Fibroblast of skin of left quadriceps (primary cell): Measurements from ENCODE around the gene RNF169.

Experiments
- DNase-seq, 2 experiments: peaks; one replicate each; pipeline ENCODE4 v3.0.0-alpha.2; 2013; ENCODE audit warnings: low read depth in 2 of 2

RNF169 gene, protein sequence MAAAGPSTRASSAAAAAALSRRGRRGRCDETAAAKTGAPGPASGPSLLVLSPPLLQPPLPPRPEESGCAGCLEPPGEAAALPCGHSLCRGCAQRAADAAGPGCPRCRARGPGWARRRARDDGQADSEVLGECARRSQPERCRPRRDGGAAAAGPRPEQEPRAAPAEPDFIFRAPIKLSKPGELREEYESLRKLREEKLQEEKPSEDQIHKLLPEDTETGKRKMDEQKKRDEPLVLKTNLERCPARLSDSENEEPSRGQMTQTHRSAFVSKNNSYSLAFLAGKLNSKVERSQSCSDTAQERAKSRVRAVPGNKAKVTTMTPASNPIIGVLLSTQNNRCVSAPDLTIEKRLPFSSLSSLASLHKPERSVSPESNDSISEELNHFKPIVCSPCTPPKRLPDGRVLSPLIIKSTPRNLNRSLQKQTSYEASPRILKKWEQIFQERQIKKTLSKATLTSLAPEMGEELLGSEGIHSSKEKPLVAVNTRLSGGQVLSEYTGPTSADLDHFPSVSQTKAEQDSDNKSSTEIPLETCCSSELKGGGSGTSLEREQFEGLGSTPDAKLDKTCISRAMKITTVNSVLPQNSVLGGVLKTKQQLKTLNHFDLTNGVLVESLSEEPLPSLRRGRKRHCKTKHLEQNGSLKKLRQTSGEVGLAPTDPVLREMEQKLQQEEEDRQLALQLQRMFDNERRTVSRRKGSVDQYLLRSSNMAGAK

DNA sequence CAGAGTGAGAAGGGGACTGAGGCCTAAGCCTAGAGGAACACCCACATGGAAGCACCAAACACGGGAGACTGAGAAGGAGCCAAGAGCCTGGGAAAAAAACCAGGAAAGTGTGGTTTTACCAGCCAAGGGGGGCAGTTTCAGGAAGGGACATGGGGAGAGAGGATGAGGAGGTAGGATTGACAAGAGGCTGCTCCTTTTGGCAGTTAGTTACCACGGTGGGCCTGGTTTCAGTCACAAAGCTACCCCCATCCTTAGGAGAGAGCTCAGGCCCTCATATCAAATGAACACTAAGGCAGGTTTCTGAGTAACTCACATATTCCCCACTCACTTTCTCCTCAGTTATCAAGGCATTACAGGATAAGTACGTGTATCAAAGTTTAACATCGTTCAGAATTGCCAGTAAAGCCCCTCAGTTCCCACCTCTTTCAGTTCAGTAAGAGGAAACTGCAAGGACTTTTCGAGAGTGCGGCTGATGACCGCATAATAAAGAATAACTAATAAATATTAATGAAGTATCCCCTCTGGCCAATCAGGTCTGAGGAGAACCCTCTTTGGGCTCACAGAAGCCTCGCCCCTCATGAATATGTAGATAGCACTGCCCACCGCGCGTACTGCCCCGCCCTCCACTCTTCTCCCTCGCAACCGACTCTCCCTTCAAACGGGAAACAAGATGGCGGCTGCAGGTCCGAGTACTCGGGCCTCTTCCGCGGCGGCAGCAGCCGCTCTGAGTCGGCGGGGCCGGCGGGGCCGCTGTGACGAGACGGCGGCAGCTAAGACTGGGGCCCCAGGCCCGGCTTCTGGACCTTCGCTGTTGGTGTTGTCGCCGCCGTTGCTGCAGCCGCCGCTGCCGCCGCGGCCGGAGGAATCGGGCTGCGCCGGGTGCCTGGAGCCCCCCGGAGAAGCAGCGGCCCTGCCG, at the start of gene RNF169:
TSS of gene RNF169 (plus strand) at position 639 of the 916 bp plus-strand sequence. CDS start at position 671, 32 bp downstream.
- DNase-seq, result peak; percentile 89

DNA sequence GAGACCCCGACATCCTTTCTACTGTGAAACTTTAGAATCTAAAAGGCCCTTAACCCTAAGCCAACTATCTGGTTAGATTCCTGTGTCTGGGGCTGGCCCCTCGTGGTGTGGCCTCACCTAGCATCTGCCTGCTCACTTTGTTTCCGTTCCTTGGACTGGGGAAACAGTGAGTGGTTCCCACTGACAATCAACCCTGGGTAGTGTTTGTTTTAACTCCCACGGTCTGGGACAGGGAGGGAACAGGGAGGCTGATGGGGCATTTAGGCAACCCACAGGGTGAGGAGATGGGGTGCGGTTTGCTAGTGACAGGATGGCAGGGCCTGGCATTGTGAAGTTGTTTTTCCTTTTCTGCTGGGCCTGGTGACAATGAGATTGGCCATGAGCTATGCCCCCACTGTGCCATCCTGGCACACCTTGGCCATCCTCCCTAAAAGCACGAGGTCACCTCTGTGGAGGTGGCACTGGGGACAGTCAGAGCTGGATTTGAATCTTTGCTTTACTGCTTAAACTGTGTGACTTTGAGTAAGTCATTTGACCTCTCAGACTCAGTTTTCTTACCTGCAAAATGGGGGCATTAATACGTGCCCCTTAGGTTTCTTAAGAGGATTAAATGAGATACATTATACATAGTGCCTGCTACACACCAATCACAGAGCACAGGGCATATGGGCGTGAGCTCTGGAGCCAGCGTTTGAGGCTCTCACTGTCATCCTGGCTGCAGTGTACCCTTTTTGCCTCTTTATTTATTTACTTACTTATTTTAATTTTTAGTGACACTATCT, 48.8 kb upstream of the RNF169 start:
- DNase-seq, result no peak

DNA sequence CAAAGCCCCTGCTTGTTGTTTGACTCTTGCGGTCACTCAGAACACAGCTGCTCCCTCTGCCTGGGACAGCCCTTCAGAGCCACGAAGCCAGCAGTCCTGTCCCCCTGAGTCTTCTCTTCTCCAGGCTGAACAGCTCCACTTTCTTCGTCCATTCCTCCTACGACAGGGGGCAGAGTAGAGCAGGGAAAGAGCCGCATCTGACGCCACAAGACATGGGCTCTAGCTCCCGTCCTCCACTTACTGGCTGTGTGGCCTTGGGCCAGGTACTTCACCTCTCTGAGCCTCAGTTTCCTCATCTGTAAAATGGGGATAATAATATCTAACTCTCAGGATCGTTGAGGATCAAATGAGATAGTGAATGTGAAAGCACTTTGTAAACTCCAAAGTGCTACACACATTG, 47.3 kb upstream of the RNF169 start:
- DNase-seq, result no peak

DNA sequence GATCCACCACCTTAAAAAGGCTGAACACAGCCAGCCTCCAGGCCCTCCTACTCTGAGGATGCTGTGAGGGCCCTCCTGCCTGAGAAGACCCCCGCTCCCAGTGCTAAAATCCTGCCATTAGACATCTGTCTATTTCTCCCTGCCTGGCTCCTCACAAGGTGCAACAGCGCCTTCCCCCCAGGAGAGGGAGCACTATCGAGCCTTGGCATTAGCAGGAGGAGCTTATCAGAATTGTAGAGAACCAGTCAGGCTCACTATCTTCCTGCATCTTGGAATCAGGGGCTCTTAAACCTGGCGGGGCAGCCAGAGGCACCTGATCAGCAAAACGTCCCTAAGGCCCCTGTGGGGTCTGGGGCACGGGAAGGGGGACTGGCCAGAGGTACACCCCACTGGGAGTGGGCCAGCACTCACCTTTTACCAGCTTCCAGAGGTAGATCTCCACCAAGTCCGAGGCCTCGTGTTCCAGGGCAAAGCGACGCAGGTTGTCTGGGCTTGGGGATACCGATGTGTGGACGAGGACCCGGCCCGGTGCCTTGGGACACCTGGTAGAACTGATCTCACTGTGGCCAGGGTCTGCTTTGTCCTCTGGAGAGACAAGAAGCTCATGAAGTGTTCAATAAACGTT, 46.2 kb upstream of the RNF169 start:
- peak in 1 of 2 experiments; percentile 47 for DNase-seq

DNA sequence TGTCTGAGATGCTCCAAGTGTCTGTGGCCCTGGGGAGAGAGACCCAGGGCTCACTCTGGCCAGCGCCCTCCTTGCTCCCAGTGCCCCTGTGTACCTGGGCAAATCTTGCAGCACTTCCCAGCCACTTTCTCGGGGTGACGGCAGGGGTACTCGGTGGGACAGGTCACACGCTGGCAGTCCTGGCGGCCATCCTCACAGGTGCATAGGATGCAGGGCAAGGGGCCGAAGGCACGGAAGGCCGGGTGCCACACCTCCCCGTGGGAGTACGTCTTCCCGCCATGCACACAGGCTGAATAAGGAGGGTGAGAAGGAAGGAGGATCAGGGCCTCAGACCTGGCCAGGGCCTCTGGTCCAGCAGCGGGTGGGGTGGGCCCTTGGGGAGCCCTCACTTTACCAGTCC, 45.4 kb upstream of the RNF169 start:
- no peak for DNase-seq

DNA sequence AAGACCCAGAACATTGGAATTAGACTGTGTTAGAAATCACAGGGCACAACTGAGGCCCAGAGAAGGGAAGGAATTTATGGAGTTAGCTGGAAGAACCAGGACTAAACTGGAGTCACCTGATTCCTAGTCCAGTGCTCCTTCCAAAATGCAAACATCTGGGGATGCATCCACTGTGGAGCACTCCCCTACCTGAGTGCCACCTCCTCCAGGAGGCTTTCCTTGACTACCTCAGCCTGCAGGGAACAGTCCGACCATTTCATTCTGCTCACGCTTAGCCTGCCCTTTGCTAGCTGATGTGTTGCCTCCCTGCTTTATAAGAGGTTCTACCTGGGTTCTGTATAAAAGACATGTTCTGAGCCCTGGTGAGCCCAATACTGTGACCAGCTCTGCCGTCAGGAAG, 41.5 kb upstream of the RNF169 start:
- DNase-seq, result no peak

DNA sequence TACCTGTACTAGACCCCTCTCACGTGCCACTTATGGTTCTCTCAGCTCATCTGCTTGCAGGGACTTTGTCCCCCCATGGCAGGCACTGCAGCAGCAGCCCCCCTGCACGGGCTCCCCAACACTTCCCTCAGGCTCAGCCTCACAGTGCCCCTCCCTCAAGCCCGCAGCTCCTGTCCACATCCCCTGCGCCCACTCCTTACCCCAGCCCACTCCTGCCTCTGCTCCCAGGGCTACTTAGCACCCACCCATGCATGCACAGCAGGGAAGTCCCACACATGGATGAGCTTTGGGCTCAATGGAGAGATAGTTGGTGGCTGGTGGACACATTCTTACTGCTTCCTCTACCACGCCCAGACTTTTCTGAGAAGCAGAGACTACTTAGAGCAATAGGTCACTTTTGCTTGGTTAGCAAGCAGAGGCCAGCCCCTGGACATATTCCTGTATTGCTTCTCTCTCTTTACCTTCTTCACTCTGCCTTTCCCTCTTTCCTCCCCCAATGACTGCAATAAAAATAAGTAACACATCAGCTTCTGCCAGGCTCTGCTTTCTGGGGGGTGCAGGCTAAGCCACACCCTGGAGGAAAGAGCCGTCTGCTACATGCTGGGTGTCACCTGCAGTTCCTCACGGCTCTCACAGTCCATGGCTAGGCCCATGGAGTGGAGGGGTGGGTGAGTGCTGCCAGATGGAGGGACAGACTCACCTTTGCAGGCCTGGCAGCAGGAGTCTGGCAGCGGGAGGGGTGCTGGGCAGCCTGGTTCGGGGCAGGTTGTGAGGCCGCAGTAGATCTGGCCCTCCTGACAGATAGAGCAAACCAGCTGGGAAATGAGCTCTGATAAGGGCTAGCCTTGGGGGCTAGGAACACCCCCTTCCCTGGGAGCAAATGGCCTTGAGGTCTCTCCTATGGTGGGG, 40.8 kb upstream of the RNF169 start:
- no peak for DNase-seq

DNA sequence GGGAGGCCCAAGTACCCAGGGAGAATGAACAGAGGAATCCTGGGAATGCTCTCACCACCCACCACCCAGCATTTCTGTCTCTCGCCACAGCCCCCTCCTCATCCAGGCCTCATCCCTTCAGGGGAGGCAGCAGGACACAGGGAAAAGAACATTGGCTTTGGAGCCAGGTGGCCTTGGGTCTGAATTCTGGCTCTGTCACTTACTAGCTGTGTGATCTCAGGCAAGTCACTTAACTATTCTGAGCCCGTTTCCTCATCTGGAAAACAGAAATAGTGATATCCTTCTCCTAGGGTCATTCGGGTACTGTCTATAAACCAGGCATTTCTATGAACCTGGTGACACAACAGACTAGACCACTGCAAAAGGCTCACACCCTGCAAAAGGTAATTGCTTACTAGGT, 39.5 kb upstream of the RNF169 start:
- no peak for DNase-seq

DNA sequence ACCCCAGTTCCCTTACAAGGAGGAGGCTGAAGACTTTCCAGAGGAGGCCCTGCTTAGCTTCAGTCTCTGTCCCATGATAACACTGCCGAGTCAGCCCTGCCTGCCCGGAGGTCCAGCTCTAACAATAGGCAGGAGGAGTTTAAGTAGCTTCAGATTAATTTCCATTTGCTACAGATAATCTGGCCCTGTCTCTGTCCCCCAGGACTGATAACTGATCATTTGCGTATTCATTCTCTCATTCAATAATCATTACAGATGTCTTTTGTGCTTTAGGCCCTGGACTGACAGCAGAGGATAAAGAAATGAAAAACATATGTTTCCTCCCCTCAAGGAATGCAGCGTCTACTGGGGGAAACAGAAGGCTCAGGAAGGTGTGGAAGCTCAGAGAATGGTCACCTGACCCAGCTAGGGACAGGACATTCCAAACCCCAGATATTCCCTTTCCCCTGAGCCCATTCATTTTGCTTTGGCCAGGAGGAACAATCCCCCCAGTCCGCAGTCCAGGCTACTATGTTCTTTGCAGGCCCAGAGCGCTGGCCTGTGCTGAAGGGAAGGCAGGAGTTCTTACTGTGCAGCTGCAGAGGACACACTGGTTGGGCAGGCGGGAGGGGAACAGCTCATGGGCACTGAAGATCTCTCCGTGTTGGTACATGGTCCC, 38.2 kb upstream of the RNF169 start:
- no peak for DNase-seq

DNA sequence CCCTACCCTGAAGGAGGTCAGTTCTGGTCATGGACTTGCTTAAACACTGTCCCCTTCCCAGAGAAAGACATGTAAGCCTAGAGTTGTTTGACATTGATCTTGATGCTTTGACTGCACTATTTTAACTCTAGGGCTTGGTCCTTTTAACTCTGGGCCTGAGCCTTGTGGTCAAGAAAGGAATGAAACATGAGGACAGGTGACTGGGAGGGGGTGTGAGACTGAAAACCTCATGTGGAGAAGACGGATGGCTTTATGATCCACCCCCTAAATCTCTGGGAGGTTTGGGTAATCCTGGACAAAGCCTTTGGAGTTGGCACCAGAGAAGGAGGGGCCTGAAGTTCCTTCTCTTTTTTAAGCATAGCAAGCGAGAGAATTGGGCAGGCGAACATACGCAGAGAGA, 35.0 kb upstream of the RNF169 start:
- DNase-seq, result no peak

DNA sequence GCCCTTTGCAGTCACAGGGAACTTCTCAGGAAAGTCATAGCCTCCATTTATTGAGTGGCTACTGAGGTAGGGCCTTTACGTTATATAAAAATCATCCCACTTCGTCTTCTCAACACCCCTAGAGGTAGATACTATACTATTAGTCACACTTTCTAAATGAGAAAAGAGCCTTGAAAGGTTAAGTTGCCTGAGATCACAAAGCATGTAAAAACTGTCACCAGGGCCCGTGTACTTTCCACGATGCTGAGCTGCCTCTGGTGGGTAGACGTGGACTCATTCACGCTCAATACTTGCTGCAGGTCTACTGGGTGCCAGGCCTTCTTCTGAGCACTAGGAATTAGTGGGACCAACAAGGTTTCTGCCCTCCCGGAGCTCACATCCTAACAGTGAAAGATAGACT, 33.7 kb upstream of the RNF169 start:
- DNase-seq, result no peak

DNA sequence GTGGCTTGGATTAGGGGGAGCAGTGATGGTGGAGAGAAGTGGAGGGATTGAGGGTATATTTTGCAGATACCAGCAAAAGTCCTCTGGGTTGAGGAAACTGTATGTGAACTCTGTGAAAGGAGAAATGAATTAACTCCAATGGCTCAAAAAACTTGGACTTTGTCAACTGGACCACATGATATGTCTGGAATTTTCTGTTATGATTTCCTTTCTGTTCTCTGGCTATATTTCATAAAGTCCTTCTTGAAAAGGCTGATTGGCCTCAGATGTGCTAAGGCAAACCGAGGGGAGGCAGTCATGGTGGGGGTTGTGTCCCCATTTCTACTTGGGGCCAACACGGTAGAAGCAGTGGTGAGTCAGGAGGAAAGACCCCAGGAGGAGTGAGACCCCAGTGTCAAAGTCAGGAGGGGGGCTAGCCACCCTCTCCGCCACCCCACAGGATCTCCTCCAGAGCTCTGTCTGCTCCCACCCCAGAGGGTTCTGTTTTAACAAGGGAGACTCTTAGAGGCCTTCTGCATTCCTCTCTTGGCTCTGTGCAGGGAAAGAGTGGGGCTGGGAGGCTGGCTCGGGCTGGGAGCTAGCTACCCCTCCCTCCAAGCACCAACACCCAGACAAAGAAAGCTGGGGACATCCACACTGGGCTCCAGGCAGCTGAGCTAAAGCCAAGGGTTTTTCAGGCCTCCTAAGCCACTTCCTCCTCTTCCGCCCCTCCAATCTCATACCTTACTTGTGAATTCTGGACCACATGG, 31.3 kb upstream of the RNF169 start:
- no peak for DNase-seq

DNA sequence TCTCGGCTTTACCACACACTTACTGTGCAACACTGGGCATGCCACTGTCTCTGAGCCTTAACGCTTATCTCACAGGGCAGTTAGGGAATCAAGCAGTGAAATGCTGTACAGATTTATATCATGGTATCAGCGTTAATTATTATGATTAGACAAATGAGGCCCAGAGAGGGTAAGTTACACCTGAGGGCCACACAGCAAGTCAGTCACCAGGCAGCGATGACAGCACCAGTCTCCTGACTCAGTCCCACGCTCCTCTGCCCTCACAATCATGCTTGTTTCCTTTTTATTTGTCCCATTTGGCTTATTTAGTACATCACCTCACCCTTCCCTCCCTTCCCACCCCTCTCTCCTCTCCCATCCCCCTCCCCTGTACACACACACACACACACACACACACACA, 29.6 kb upstream of the RNF169 start:
- no peak for DNase-seq

DNA sequence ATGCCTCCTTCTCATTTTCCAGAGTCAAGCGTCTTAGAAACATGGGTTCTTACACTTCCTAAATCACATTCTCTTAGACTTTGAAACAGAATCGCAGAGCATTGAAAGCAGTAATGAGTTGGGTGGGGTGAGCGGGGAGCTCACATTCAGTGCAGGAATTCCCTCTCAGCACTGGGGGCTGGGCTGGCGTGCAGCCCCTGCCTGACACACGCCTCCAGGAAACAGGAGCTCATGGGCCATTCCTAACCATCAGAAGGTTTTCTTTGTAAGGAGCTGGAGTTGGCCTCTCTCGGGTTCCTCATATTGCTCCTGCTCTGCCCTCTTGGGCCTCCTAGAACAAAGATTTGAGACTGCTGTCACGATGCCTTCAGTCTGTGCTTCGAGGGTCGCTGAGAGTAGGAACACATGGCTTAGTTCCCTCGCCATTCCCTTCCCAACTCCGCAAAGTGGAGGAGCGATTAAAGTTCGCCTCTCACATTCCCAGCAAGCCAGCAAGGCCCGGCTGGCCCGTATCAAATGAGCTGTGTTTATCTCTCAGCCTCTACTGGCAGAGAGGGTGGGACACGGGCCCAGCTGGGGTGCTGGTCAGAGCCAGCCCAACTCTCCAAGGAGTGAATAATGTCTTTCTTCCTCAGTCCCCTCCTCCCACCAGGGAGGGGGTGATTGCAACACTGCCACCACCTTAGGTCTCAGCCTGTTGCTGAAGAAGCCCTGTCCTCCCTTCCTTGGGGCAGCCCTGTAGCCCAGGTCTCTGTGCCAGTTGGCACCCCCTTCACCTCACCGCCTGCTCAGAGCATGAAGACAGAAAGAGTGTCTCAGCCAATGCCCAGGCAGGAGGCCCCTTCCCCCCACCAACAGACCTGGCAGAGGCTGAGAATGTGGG, 27.8 kb upstream of the RNF169 start:
- no peak for DNase-seq

DNA sequence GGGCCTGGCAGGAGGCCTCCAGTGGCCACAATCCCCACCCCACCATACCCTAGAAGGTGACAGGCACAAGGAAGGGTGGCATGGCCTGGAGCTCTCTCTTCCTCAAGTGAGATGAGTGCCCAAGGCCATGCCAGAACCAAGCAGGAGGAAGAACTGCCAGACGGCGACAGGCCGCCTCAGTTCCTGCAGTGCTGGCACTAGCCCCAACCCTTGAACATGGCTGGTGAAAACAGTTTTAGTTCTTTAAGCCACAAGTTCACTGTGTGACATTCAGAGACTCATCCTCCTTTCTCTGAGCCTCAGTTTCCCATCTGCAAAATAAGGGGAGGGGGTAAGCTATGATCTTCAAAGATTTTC, 27.2 kb upstream of the RNF169 start:
- DNase-seq, result no peak

DNA sequence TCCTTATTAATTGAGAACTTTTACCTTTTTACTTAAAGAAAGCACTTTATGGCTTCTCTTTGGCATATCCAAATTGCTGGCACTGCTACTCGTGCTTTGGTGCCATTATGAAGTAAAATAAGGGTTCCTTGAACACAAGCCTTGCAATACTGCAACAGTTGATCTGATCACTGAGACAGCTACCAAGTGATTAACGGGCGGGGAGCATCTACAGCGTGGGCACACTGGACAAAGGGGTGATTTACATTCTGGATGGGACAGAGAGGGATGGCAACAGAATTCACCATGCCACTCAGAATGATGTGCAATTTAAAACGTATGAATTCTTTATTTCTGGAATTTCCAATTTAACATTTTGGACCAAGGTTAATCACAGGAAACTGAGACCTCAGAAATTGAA, 25.1 kb upstream of the RNF169 start:
- DNase-seq, result no peak

DNA sequence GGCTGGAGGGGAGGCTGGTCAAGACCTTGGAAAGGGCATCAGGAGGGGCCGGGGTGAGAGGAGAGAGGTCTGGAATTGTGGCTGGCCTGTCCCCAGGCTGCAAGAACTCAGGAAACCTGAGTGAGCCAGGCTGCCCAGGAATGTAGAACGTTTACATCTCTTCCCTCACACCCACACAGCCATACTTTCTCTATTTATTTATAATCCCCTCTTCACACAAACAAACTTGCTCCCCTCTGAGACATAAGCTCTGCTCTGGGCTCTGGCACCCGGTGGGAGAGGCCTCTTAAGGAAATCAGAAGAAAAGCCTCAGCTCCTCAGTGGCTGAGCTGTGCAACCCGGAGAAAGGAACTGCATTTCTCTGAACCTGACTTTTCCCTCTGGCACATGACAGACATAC, 22.9 kb upstream of the RNF169 start:
- DNase-seq, result no peak
